HepG2 (cell line): Measurements from ENCODE around the gene SPRY1. TPM values are rescaled to one million over a fixed set of nuclear protein-coding genes. Genes with fewer than 3 reads are reported as not detected.

Experiments used
- ARHGAP35 ChIP-seq: sonication (generic); formaldehyde crosslinking; IDR thresholded peaks from 2 replicates; pipeline ENCODE4 v1.9.0; 2022; ENCODE audit warnings: mild to moderate bottlenecking, inconsistent platforms, moderate library complexity, missing genetic modification reagents, borderline replicate concordance
- BCL3 ChIP-seq: sonication (generic); formaldehyde crosslinking; IDR thresholded peaks from 2 replicates; pipeline ENCODE4 v1.5.1; 2020; ENCODE audit warnings: mild to moderate bottlenecking, missing genetic modification reagents, moderate library complexity
- BCL6 ChIP-seq: IDR thresholded peaks from 2 replicates; pipeline ENCODE4 v1.6.1; 2016; ENCODE audit warnings: missing genetic modification reagents, missing compliant biosample characterization
- CBX1 ChIP-seq: IDR thresholded peaks from one replicate; pipeline ENCODE4 v1.6.1; 2016; ENCODE audit warnings: antibody characterized with exemption, low read depth
- IKZF1 ChIP-seq: fragments of 450-650 bp; IDR thresholded peaks from 2 replicates; pipeline ENCODE4 v1.7.1; 2016
- MED1 ChIP-seq: sonication (generic); formaldehyde crosslinking; IDR thresholded peaks from 2 replicates; pipeline ENCODE4 v1.4.0; 2020; ENCODE audit warnings: missing genetic modification reagents
- MED13 ChIP-seq: sonication (generic); formaldehyde crosslinking; IDR thresholded peaks from 2 replicates; pipeline ENCODE4 v1.5.0; 2020; ENCODE audit warnings: missing genetic modification reagents
- PAXIP1 ChIP-seq: sonication (generic); formaldehyde crosslinking; conservative IDR thresholded peaks from 2 replicates; pipeline ENCODE4 v1.4.0; 2020; ENCODE audit warnings: mild to moderate bottlenecking, missing genetic modification reagents, moderate library complexity
- PRPF4 ChIP-seq: fragments of 200-400 bp; formaldehyde crosslinking; IDR thresholded peaks from 2 replicates; pipeline ENCODE4 v1.6.1; 2016; ENCODE audit warnings: low read length, low read depth; ENCODE audit not compliant: poor library complexity, severe bottlenecking
- RARG ChIP-seq: sonication (generic); formaldehyde crosslinking; IDR thresholded peaks from 2 replicates; pipeline ENCODE4 v1.4.0; 2020; ENCODE audit warnings: low read depth, mild to moderate bottlenecking, missing genetic modification reagents
- RBM22 ChIP-seq: fragments of 200-400 bp; formaldehyde crosslinking; optimal IDR thresholded peaks from 2 replicates; pipeline ENCODE3; 2017; ENCODE audit warnings: mild to moderate bottlenecking, low read length, moderate library complexity
- SAP130 ChIP-seq: IDR thresholded peaks from 2 replicates; pipeline ENCODE4 v1.6.1; 2016; ENCODE audit warnings: low read depth
- SNAPC4 ChIP-seq: sonication (generic); formaldehyde crosslinking; IDR thresholded peaks from 2 replicates; pipeline ENCODE4 v1.4.0; 2020; ENCODE audit warnings: mild to moderate bottlenecking, missing genetic modification reagents
- TCF7 ChIP-seq: sonication (generic); IDR thresholded peaks from 2 replicates; pipeline ENCODE4 v1.6.1; 2016; ENCODE audit warnings: antibody characterized with exemption, low read depth
- ZNF780A ChIP-seq: sonication (generic); formaldehyde crosslinking; IDR thresholded peaks from 2 replicates; pipeline ENCODE4 v1.8.0; 2022; ENCODE audit warnings: mild to moderate bottlenecking, missing genetic modification reagents, moderate library complexity
- ZSCAN25 ChIP-seq: sonication (generic); formaldehyde crosslinking; IDR thresholded peaks from 2 replicates; pipeline ENCODE4 v1.8.0; 2022; ENCODE audit warnings: mild to moderate bottlenecking, missing genetic modification reagents
- ZSCAN30 ChIP-seq: sonication (generic); formaldehyde crosslinking; IDR thresholded peaks from 2 replicates; pipeline ENCODE4 v1.5.0; 2020; ENCODE audit warnings: mild to moderate bottlenecking, missing genetic modification reagents
- ZSCAN5A ChIP-seq: sonication (generic); formaldehyde crosslinking; IDR thresholded peaks from 2 replicates; pipeline ENCODE4 v1.8.0; 2022; ENCODE audit warnings: mild to moderate bottlenecking, missing genetic modification reagents, borderline replicate concordance
- polyA plus RNA-seq, 8 experiments: library from polyadenylated mRNA; depleted of rRNA in 3 of 8; stranded (reverse) in 7 of 8; unstranded in 1 of 8; fragments of >200 nt; fragmentation: Illumina TruSeq in 4 of 8; extraction: Trizol in 4 of 8; gene quantifications; 2 replicates each; pipeline versions ENCODE4 v1.2.1 to v1.2.3, GENCODE V29; 2011 to 2016; ENCODE audit warnings: low read depth in 4 of 8, missing spikeins in 1 of 8, mixed read lengths in 1 of 8; ENCODE audit not compliant: insufficient read depth in 1 of 8
- total RNA-seq, 5 experiments: library from RNA; depleted of rRNA; stranded (reverse); fragments of >200 nt; fragmentation: Illumina TruSeq; extraction: Trizol; gene quantifications; 2 replicates each; pipeline ENCODE4 v1.2.3, GENCODE V29; 2016; ENCODE audit warnings: low read depth in 1 of 5

The SPRY1 gene
- total and polyA plus RNA-seq, 2 of the 13 experiments (the other 11 are each of a cell fraction or from before 2014, with no cell fraction given): 24.7 to 33.4 TPM

- TF ChIP-seq ZSCAN5A: no peak
- 0 out of 2 replicates have a peak, but pooled peaks have one; percentile 13 for TF ChIP-seq SAP130 (CRISPR knock-in tag)
- TF ChIP-seq PAXIP1: peak; percentile 53; the same call in 1 of the 2 replicates
- TF ChIP-seq MED1 (CRISPR knock-in tag): peak; percentile 38; the same call in 1 of the 2 replicates
- TF ChIP-seq SNAPC4: no peak
- no peak for TF ChIP-seq ARHGAP35
- no peak for TF ChIP-seq CBX1
- peak; percentile 67 for TF ChIP-seq BCL6
- TF ChIP-seq RBM22: no peak
- no peak for TF ChIP-seq IKZF1
- no peak for TF ChIP-seq BCL3 (CRISPR knock-in tag)
- no peak for TF ChIP-seq TCF7
- no peak for TF ChIP-seq ZSCAN30 (CRISPR knock-in tag)
- no peak for TF ChIP-seq RARG (CRISPR knock-in tag)
- peak; percentile 86 for TF ChIP-seq ZSCAN25
- no peak for TF ChIP-seq PRPF4
- no peak for TF ChIP-seq ZNF780A
- no peak for TF ChIP-seq MED13 (CRISPR knock-in tag)
Measured at GRCh38 chr4:123446865-123447474, 50.4 kb downstream of the SPRY1 start (continued).
